ENCODE results near the gene CKAP5. TPM values are rescaled to one million over a fixed set of nuclear protein-coding genes. Genes with fewer than 3 reads are reported as not detected.

Gene CKAP5
- polyA plus RNA-seq, 1 of the 3 experiments (the other 2 are of a cell fraction), result 51.7 TPM

DNA sequence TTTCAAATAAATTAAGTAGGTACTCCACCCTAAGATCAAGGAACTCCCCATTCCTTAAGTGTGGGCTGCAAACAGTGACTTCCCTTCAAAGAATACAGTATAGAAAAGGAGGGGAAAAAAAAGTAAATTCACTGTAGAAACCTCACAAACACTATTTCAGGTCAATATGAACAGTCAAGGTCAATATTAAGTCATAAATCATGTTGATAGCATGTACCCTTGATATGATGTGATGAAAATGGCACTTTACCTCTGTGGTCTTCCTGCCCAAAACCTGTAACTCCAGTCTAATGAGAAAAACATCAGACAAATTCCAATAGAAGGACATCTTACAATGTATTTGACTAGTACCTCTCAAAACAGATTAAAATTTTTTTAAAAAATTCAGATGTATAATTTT lies 8.2 kb downstream of the CKAP5 start (continued):
- TF ChIP-seq, protein P1, sequence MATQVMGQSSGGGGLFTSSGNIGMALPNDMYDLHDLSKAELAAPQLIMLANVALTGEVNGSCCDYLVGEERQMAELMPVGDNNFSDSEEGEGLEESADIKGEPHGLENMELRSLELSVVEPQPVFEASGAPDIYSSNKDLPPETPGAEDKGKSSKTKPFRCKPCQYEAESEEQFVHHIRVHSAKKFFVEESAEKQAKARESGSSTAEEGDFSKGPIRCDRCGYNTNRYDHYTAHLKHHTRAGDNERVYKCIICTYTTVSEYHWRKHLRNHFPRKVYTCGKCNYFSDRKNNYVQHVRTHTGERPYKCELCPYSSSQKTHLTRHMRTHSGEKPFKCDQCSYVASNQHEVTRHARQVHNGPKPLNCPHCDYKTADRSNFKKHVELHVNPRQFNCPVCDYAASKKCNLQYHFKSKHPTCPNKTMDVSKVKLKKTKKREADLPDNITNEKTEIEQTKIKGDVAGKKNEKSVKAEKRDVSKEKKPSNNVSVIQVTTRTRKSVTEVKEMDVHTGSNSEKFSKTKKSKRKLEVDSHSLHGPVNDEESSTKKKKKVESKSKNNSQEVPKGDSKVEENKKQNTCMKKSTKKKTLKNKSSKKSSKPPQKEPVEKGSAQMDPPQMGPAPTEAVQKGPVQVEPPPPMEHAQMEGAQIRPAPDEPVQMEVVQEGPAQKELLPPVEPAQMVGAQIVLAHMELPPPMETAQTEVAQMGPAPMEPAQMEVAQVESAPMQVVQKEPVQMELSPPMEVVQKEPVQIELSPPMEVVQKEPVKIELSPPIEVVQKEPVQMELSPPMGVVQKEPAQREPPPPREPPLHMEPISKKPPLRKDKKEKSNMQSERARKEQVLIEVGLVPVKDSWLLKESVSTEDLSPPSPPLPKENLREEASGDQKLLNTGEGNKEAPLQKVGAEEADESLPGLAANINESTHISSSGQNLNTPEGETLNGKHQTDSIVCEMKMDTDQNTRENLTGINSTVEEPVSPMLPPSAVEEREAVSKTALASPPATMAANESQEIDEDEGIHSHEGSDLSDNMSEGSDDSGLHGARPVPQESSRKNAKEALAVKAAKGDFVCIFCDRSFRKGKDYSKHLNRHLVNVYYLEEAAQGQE (IDR thresholded peaks at IDR 0.05; ENCODE audit: low read depth, low read length), result no peak

DNA sequence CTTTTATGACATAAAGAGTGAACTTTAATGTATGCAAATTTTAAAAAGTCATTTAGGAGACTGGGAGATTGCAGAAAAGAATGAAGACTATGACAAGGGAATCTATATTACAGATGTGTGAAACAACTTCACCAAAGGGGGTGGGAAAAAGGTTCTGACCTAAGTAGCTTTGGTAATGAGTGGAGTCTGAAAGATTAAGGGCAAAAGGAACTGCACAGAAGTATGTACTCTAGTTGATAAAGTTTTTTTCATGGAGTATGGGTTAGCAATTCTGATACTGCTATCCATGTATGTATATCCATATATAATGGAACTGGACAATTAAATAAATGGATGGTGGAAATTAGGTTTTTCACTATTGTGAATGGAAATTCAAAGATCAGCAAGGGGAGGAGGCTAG lies 9.2 kb downstream of the CKAP5 start:
- H3K4me1 ChIP-seq (ENCODE audit: control insufficient read depth in 1 of 2, insufficient read depth in 2 of 2, low read depth in 1 of 2, low read length in 1 of 2), result peaks cover 5 to 13% of the 10 kb centered on the region in 2 experiments; a peak in 2 of 4 replicates
- DNase-seq, result no peak
- no peak overlapping the region for H3K4me2 ChIP-seq
- CTCF ChIA-PET, result interaction anchor here (1.0 kb wide), 1 partner anchor 94 kb away, joined by 3 read pairs; no protein-coding TSS in a partner anchor
- H3K9me3 ChIP-seq, result no peaks in the 10 kb centered on the region
- H3K79me2 ChIP-seq (ENCODE audit: insufficient read depth), result peaks cover 100% of the 10 kb centered on the region
- H3K9ac ChIP-seq, result no peak overlapping the region
- peaks cover 0 to 15% of the 10 kb centered on the region in 2 experiments for H3K36me3 ChIP-seq (replicated peaks in 1 of 2; ENCODE audit: control insufficient read depth in 1 of 2, insufficient read depth in 2 of 2, low read length in 1 of 2)
- no peak overlapping the region for H3K4me3 ChIP-seq (ENCODE audit: low read depth in 2 of 2, low read length in 1 of 2)
- no peak overlapping the region for H3K27ac ChIP-seq (ENCODE audit: low read depth in 2 of 2, low read length in 1 of 2)
- no peaks in the 10 kb centered on the region for H3F3A ChIP-seq (replicated peaks; ENCODE audit: insufficient read depth)
- H2AFZ ChIP-seq (ENCODE audit: low read depth), result no peak overlapping the region
- TF ChIP-seq RFX5 (IDR thresholded peaks at IDR 0.05; ENCODE audit: low read length), result no peak
- TF ChIP-seq FOSL2 (IDR thresholded peaks at IDR 0.05; ENCODE audit: borderline replicate concordance, low read depth), result no peak
- TF ChIP-seq, protein P2, sequence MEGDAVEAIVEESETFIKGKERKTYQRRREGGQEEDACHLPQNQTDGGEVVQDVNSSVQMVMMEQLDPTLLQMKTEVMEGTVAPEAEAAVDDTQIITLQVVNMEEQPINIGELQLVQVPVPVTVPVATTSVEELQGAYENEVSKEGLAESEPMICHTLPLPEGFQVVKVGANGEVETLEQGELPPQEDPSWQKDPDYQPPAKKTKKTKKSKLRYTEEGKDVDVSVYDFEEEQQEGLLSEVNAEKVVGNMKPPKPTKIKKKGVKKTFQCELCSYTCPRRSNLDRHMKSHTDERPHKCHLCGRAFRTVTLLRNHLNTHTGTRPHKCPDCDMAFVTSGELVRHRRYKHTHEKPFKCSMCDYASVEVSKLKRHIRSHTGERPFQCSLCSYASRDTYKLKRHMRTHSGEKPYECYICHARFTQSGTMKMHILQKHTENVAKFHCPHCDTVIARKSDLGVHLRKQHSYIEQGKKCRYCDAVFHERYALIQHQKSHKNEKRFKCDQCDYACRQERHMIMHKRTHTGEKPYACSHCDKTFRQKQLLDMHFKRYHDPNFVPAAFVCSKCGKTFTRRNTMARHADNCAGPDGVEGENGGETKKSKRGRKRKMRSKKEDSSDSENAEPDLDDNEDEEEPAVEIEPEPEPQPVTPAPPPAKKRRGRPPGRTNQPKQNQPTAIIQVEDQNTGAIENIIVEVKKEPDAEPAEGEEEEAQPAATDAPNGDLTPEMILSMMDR (IDR thresholded peaks at IDR 0.05), result no peak
- TF ChIP-seq NFIC (IDR thresholded peaks at IDR 0.05; ENCODE audit: borderline replicate concordance), result no peak
- TF ChIP-seq GABPA (IDR thresholded peaks at IDR 0.05; ENCODE audit: low read depth), result no peak
- TF ChIP-seq TCF12 (IDR thresholded peaks at IDR 0.05), result no peak
- no peak for TF ChIP-seq FOXM1 (IDR thresholded peaks at IDR 0.05; ENCODE audit: low read depth)
- TF ChIP-seq, protein P3, sequence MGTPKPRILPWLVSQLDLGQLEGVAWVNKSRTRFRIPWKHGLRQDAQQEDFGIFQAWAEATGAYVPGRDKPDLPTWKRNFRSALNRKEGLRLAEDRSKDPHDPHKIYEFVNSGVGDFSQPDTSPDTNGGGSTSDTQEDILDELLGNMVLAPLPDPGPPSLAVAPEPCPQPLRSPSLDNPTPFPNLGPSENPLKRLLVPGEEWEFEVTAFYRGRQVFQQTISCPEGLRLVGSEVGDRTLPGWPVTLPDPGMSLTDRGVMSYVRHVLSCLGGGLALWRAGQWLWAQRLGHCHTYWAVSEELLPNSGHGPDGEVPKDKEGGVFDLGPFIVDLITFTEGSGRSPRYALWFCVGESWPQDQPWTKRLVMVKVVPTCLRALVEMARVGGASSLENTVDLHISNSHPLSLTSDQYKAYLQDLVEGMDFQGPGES (IDR thresholded peaks at IDR 0.05; ENCODE audit: low read depth, low read length), result no peak
- no peak for TF ChIP-seq MXI1 (IDR thresholded peaks at IDR 0.05; ENCODE audit: low read depth, low read length)
- TF ChIP-seq RCOR1 (IDR thresholded peaks at IDR 0.05; ENCODE audit: low read length), result no peak
- TF ChIP-seq SIN3A (IDR thresholded peaks at IDR 0.05; ENCODE audit: borderline replicate concordance, low read depth, low read length), result no peak
- TF ChIP-seq GATA2 (CRISPR knock-in tag; IDR thresholded peaks at IDR 0.05), result no peak
- no peak for TF ChIP-seq RXRA (IDR thresholded peaks at IDR 0.05; ENCODE audit: borderline replicate concordance, low read depth)
- no peak for TF ChIP-seq MEF2A (IDR thresholded peaks at IDR 0.05; ENCODE audit: borderline replicate concordance, low read depth)
- TF ChIP-seq, protein P4, sequence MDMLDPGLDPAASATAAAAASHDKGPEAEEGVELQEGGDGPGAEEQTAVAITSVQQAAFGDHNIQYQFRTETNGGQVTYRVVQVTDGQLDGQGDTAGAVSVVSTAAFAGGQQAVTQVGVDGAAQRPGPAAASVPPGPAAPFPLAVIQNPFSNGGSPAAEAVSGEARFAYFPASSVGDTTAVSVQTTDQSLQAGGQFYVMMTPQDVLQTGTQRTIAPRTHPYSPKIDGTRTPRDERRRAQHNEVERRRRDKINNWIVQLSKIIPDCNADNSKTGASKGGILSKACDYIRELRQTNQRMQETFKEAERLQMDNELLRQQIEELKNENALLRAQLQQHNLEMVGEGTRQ (IDR thresholded peaks at IDR 0.05; ENCODE audit: borderline replicate concordance, low read depth, low read length), result no peak
- TF ChIP-seq RAD21 (IDR thresholded peaks at IDR 0.05; ENCODE audit: low read length), result no peak
- TF ChIP-seq, protein P5, sequence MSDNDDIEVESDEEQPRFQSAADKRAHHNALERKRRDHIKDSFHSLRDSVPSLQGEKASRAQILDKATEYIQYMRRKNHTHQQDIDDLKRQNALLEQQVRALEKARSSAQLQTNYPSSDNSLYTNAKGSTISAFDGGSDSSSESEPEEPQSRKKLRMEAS (IDR thresholded peaks at IDR 0.05; ENCODE audit: low read depth), result no peak
- H4K20me1 ChIP-seq (ENCODE audit: insufficient read depth), result peaks cover 64% of the 10 kb centered on the region
- POLR2A ChIA-PET, result no interaction called here
- no peaks in the 10 kb centered on the region for H3K27me3 ChIP-seq (ENCODE audit: insufficient read depth)
- H3K9me2 ChIP-seq, result no peaks in the 10 kb centered on the region

All from SK-N-SH (cell line).